Heart left ventricle (tissue), 13 donors: ENCODE measurements around the gene DHDDS.

Experiments used
- CTCF ChIP-seq, 12 donors: fragments of 200-600 bp; sonication (generic) in 4 of 12; IDR thresholded peaks; one replicate each; pipeline versions ENCODE4 v1.5.0 to v1.8.0; 2018 to 2022; ENCODE audit warnings: antibody characterized with exemption in 12 of 12, mild to moderate bottlenecking in 5 of 12
- POLR2A ChIP-seq, 2 donors: fragments of 450-650 bp; IDR thresholded peaks; one replicate each; pipeline ENCODE4 v1.6.1; 2017; ENCODE audit warnings: antibody characterized with exemption in 2 of 2, mild to moderate bottlenecking in 2 of 2, moderate library complexity in 2 of 2
- donor health status: ischemic (EF 13 %, LVEDD 7.1; RV severe dilation, severe dysfunction).
- donor health status: DM: no; HTN: yes; CAD: no.
- donor health status: DM: no; HTN: no; CAD: no.
- donor health status: ischemic (EF 25% LVEDD 6.9; RV normal size, moderate dysfunction).
- donor health status: ischemic (EF 25% LVEDD 5.7; RV mildly dilated, moderate dysfunction).
- donor health status: ischemic (EF 35%, LVEDD 5.7; RV mildly dilated, moderate dysfunction).
- donor health status: nonischemic (EF 11% LVEDD 7.7; RV severe dilation, severe dysfunction).
- donor health status: DM: yes; HTN: yes; CAD: no.
- donor health status: PGD.
- donor health status: ischemic (EF 29% LVEDD 5.4; RV normal size, mild dysfunction).
- donor health status: nonischemic (EF 23%, LVEDD 6.1; RV moderate dilation, normal function).

GRCh38 chr1:26418865-26419349, 13.2 kb upstream of the DHDDS start:
- no peak for TF ChIP-seq CTCF (IDR thresholded peaks at IDR 0.05)
- TF ChIP-seq POLR2A (IDR thresholded peaks at IDR 0.05), result no peak
